Breast epithelium (tissue), 3 donors: ENCODE measurements around the gene BSN.
"Not testable (repeated sequence)": the region's sequence is repeated elsewhere in the genome, so short reads cannot be mapped to it uniquely, and the experiment has no call there.

Source experiments
- POLR2AphosphoS5 ChIP-seq, 3 donors: sonication (generic); formaldehyde crosslinking; IDR thresholded peaks; one replicate each; pipeline ENCODE4 v1.6.1; 2017; ENCODE audit warnings: antibody characterized with exemption in 3 of 3
- TF ChIP-seq, protein P1 (sequence below), 3 donors: fragments of 450-650 bp; IDR thresholded peaks; one replicate each; pipeline ENCODE4 v1.5.1; 2016 to 2017; ENCODE audit warnings: antibody characterized with exemption in 3 of 3, mild to moderate bottlenecking in 3 of 3, moderate library complexity in 3 of 3

- TF ChIP-seq, protein P1, sequence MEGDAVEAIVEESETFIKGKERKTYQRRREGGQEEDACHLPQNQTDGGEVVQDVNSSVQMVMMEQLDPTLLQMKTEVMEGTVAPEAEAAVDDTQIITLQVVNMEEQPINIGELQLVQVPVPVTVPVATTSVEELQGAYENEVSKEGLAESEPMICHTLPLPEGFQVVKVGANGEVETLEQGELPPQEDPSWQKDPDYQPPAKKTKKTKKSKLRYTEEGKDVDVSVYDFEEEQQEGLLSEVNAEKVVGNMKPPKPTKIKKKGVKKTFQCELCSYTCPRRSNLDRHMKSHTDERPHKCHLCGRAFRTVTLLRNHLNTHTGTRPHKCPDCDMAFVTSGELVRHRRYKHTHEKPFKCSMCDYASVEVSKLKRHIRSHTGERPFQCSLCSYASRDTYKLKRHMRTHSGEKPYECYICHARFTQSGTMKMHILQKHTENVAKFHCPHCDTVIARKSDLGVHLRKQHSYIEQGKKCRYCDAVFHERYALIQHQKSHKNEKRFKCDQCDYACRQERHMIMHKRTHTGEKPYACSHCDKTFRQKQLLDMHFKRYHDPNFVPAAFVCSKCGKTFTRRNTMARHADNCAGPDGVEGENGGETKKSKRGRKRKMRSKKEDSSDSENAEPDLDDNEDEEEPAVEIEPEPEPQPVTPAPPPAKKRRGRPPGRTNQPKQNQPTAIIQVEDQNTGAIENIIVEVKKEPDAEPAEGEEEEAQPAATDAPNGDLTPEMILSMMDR (IDR thresholded peaks at IDR 0.05): not testable (repeated sequence)
- TF ChIP-seq POLR2AphosphoS5 (IDR thresholded peaks at IDR 0.05): not testable (repeated sequence)
These were observed 136.6 kb downstream of the BSN start for GRCh38 chr3:49690856-49691255.
